ENCODE results near the gene TNFRSF9.
A peak's percentile ranks its signal among the peaks of the same experiment; 100 is the strongest.

TNFRSF9 gene

GRCh38 chr1:7879228-7879627, 61.4 kb downstream of the TNFRSF9 start:
- no peak overlapping the region for H3K27ac ChIP-seq
- TF ChIP-seq, protein P1, sequence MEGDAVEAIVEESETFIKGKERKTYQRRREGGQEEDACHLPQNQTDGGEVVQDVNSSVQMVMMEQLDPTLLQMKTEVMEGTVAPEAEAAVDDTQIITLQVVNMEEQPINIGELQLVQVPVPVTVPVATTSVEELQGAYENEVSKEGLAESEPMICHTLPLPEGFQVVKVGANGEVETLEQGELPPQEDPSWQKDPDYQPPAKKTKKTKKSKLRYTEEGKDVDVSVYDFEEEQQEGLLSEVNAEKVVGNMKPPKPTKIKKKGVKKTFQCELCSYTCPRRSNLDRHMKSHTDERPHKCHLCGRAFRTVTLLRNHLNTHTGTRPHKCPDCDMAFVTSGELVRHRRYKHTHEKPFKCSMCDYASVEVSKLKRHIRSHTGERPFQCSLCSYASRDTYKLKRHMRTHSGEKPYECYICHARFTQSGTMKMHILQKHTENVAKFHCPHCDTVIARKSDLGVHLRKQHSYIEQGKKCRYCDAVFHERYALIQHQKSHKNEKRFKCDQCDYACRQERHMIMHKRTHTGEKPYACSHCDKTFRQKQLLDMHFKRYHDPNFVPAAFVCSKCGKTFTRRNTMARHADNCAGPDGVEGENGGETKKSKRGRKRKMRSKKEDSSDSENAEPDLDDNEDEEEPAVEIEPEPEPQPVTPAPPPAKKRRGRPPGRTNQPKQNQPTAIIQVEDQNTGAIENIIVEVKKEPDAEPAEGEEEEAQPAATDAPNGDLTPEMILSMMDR (conservative IDR thresholded peaks at IDR 0.05) = 0 out of 2 replicates have a peak, but pooled peaks have one; percentile 5

- H3K27ac ChIP-seq = no peak overlapping the region
- TF ChIP-seq, protein P1 (conservative IDR thresholded peaks at IDR 0.05) = no peak
These were observed 62.6 kb downstream of the TNFRSF9 start for GRCh38 chr1:7878027-7878426.

DNA sequence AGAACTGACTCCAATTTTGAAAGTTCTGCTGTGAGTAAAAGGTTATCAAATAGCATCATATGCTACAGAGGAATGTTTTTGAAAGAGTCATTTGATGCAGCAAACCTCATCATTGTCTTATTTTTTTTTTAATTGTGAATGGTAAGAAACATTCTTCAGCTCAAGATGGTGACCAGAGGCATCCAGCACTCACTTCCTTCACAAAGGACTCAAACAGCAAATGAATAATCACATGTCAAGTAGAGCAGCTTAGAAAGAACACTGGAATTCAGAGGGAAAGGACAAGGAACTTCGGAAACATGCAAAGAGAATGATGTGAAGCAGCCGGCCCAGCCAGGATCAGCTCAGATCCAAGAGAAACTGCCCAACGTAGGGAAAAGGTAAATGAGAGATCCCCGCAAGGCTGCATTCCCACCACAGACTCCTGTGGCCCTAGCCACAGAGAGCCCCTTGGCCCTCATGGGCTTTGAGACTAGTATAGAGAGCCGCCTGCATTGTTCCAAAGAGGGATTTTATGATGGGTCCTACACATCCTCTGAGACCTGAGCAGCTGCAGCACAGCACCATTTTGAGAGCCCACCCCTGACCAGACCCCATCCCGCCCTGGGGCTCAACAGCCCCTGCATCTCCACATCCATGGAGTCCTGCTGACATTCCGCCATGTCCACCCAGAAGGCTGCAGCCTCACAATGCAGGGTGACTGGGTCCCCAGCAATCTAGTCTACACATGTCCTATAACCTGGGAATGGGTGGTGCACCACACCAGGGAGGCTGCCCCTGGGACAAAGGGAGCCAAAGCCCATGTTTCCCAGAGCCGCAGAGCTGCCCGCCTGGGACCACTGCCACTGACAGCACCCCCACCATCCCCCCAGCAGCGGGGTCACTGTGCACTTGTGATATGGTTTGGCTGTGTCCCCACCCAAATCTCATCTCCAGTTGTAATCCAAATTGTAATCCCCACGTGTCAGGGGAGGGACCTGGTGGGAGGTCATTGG, 66.5 kb downstream of the TNFRSF9 start:
- TF ChIP-seq, protein P1 (conservative IDR thresholded peaks at IDR 0.05) = no peak
- H3K27ac ChIP-seq = no peak overlapping the region

DNA sequence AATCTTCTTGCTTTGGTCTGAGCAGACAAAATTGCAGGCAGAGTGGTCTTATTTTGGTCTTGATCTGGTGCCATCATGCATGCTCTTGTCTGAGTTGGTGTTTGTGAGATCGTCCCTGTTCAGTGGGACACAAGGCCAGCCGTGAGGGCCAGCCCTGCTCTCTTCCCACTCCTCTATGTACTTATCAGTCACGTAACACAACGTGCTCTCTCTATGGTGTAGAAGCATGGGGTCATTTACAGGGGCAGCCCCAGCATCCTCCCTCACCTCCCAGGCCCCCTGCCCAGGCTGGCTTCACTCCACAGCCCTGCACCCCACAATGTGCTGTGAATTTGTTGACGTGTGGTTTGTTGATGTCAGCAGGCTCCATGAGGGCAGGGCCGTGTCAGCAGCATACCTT, 69.5 kb downstream of the TNFRSF9 start:
- H3K27ac ChIP-seq = no peak overlapping the region
- TF ChIP-seq, protein P1 (conservative IDR thresholded peaks at IDR 0.05) = no peak

- TF ChIP-seq, protein P1 (conservative IDR thresholded peaks at IDR 0.05) = no peak
- H3K27ac ChIP-seq = no peak overlapping the region
These were observed 71.3 kb downstream of the TNFRSF9 start for GRCh38 chr1:7869136-7869920.

- TF ChIP-seq, protein P1 (conservative IDR thresholded peaks at IDR 0.05) = no peak
- no peak overlapping the region for H3K27ac ChIP-seq
These were observed 72.4 kb downstream of the TNFRSF9 start for GRCh38 chr1:7868070-7868780.

Measured in VCaP (cell line).